HepG2 (cell line): Measurements from ENCODE around the gene ZBED3.

Experiments
- BRCA1 ChIP-seq: sonication (generic); formaldehyde crosslinking; IDR thresholded peaks from 2 replicates; pipeline ENCODE4 v1.4.0; 2020; ENCODE audit warnings: missing genetic modification reagents
- HDAC2 ChIP-seq: sonication (generic); formaldehyde crosslinking; IDR thresholded peaks from 2 replicates; pipeline ENCODE4 v1.4.0; 2020; ENCODE audit warnings: missing genetic modification reagents
- RARA ChIP-seq: IDR thresholded peaks from 2 replicates; pipeline ENCODE4 v1.6.1; 2016; ENCODE audit warnings: missing genetic modification reagents, missing compliant biosample characterization
- SMAD3 ChIP-seq: sonication (generic); formaldehyde crosslinking; IDR thresholded peaks from 2 replicates; pipeline ENCODE4 v1.4.0; 2020; ENCODE audit warnings: missing genetic modification reagents
- SRSF1 ChIP-seq: fragments of 200-400 bp; formaldehyde crosslinking; optimal IDR thresholded peaks from 2 replicates; pipeline ENCODE3; 2017; ENCODE audit warnings: mild to moderate bottlenecking, low read depth, low read length, moderate library complexity
- SYNCRIP ChIP-seq: fragments of 200-400 bp; formaldehyde crosslinking; IDR thresholded peaks from 2 replicates; pipeline ENCODE4 v1.6.1; 2018; ENCODE audit warnings: mild to moderate bottlenecking, low read depth, low read length; ENCODE audit not compliant: insufficient read depth
- ZBTB2 ChIP-seq: sonication (generic); formaldehyde crosslinking; IDR thresholded peaks from 2 replicates; pipeline ENCODE4 v1.8.0; 2022; ENCODE audit warnings: low read depth, missing genetic modification reagents
- TF ChIP-seq, protein P1 (sequence below): sonication (generic); formaldehyde crosslinking; IDR thresholded peaks from 2 replicates; pipeline ENCODE4 v1.4.0; 2020; ENCODE audit warnings: missing genetic modification reagents, mild to moderate bottlenecking, borderline replicate concordance

DNA sequence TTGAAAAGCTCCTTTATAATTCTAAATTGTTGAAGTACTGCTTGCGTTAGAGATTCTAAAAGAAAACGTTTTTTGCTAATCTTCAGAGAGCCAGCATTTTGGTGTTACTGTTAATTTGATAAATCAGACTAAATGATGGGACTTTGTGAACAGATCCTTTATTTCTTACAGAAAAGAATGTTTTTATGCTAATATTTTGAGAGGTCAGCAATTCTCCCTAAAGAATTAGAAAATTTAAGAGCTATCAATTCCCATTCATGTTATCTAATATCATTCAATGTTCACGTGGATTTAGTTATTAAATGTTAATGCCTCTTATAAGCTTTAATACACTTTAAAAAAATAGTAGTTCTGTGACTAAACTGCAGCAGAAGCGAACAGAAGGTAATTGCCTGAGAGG, 54.5 kb downstream of the ZBED3 start:
- TF ChIP-seq HDAC2 (CRISPR knock-in tag) = no peak
- TF ChIP-seq SMAD3 (CRISPR knock-in tag) = no peak
- TF ChIP-seq SYNCRIP = no peak
- TF ChIP-seq RARA (CRISPR knock-in tag) = no peak
- TF ChIP-seq BRCA1 (CRISPR knock-in tag) = no peak
- TF ChIP-seq SRSF1 = no peak
- TF ChIP-seq, protein P1, sequence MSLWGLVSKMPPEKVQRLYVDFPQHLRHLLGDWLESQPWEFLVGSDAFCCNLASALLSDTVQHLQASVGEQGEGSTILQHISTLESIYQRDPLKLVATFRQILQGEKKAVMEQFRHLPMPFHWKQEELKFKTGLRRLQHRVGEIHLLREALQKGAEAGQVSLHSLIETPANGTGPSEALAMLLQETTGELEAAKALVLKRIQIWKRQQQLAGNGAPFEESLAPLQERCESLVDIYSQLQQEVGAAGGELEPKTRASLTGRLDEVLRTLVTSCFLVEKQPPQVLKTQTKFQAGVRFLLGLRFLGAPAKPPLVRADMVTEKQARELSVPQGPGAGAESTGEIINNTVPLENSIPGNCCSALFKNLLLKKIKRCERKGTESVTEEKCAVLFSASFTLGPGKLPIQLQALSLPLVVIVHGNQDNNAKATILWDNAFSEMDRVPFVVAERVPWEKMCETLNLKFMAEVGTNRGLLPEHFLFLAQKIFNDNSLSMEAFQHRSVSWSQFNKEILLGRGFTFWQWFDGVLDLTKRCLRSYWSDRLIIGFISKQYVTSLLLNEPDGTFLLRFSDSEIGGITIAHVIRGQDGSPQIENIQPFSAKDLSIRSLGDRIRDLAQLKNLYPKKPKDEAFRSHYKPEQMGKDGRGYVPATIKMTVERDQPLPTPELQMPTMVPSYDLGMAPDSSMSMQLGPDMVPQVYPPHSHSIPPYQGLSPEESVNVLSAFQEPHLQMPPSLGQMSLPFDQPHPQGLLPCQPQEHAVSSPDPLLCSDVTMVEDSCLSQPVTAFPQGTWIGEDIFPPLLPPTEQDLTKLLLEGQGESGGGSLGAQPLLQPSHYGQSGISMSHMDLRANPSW = no peak
- no peak for TF ChIP-seq ZBTB2 (CRISPR knock-in tag)
